Osteocyte (in vitro differentiated cells): ENCODE measurements around the gene LPIN3. TPM values are rescaled to one million over a fixed set of nuclear protein-coding genes. Genes with fewer than 3 reads are reported as not detected.
A peak's percentile ranks its signal among the peaks of the same experiment; 100 is the strongest.

Source experiments
- DNase-seq: peaks from one replicate; pipeline ENCODE4 v3.0.0; 2021; ENCODE audit warnings: mixed read lengths; ENCODE audit not compliant: unreplicated experiment; ENCODE audit errors: extremely low spot score
- H3K27ac Mint-ChIP-seq: one replicate; pipeline ENCODE4 v1.8.0; 2021; ENCODE audit warnings: mild to moderate bottlenecking, mixed read lengths; ENCODE audit not compliant: unreplicated experiment
- H3K27me3 Mint-ChIP-seq: one replicate; pipeline ENCODE4 v1.8.0; 2021; ENCODE audit warnings: mixed read lengths; ENCODE audit not compliant: unreplicated experiment
- H3K36me3 Mint-ChIP-seq: one replicate; pipeline ENCODE4 v1.8.0; 2021; ENCODE audit warnings: mixed read lengths; ENCODE audit not compliant: unreplicated experiment
- H3K4me1 Mint-ChIP-seq: one replicate; pipeline ENCODE4 v1.8.0; 2021; ENCODE audit warnings: mixed read lengths; ENCODE audit not compliant: unreplicated experiment
- H3K4me3 Mint-ChIP-seq: one replicate; pipeline ENCODE4 v1.8.0; 2021; ENCODE audit warnings: mild to moderate bottlenecking, moderate library complexity, mixed read lengths; ENCODE audit not compliant: unreplicated experiment
- H3K9me3 Mint-ChIP-seq: one replicate; pipeline ENCODE4 v1.8.0; 2021; ENCODE audit warnings: mixed read lengths; ENCODE audit not compliant: unreplicated experiment
- total RNA-seq: library from RNA; stranded (reverse); gene quantifications from 2 replicates; pipeline ENCODE4 v1.2.1, GENCODE V29; 2021
- TF ChIP-seq, protein P1 (sequence below): fragments of 200-600 bp; sonication (generic); IDR thresholded peaks from 2 replicates; pipeline ENCODE4 v1.5.0; 2021; ENCODE audit warnings: antibody characterized with exemption, mild to moderate bottlenecking, moderate library complexity

LPIN3 gene
- total RNA-seq, 1 donor from 2014 or later, result 2.9 TPM

DNA sequence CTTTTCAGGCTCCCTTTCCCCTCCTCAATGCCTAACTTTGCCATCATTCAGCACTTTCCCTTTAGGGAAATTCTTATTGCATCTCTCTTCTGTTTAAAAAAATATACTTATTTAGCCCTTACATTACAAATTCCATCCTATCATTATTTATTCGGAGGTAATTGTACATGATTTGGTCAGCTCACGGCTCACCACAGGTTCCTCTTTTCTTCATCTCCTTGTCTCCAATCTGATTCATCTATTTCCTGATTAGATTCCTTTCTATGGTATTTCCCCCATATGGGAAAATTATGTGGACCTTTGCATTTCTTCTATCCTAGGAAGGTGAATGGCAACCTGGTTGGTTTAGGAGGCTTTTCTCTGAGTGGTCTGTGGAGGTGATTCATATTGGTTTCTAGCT is 38.9 kb downstream of the LPIN3 start:
- H3K27me3 Mint-ChIP-seq, result peaks cover 39% of the 10 kb centered on the region
- H3K4me3 Mint-ChIP-seq, result no peak overlapping the region
- H3K4me1 Mint-ChIP-seq, result peaks cover 2% of the 10 kb centered on the region
- no peak overlapping the region for H3K27ac Mint-ChIP-seq
- TF ChIP-seq, protein P1, sequence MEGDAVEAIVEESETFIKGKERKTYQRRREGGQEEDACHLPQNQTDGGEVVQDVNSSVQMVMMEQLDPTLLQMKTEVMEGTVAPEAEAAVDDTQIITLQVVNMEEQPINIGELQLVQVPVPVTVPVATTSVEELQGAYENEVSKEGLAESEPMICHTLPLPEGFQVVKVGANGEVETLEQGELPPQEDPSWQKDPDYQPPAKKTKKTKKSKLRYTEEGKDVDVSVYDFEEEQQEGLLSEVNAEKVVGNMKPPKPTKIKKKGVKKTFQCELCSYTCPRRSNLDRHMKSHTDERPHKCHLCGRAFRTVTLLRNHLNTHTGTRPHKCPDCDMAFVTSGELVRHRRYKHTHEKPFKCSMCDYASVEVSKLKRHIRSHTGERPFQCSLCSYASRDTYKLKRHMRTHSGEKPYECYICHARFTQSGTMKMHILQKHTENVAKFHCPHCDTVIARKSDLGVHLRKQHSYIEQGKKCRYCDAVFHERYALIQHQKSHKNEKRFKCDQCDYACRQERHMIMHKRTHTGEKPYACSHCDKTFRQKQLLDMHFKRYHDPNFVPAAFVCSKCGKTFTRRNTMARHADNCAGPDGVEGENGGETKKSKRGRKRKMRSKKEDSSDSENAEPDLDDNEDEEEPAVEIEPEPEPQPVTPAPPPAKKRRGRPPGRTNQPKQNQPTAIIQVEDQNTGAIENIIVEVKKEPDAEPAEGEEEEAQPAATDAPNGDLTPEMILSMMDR, result no peak
- no peak for DNase-seq
- no peaks in the 10 kb centered on the region for H3K36me3 Mint-ChIP-seq
- no peaks in the 10 kb centered on the region for H3K9me3 Mint-ChIP-seq

DNA sequence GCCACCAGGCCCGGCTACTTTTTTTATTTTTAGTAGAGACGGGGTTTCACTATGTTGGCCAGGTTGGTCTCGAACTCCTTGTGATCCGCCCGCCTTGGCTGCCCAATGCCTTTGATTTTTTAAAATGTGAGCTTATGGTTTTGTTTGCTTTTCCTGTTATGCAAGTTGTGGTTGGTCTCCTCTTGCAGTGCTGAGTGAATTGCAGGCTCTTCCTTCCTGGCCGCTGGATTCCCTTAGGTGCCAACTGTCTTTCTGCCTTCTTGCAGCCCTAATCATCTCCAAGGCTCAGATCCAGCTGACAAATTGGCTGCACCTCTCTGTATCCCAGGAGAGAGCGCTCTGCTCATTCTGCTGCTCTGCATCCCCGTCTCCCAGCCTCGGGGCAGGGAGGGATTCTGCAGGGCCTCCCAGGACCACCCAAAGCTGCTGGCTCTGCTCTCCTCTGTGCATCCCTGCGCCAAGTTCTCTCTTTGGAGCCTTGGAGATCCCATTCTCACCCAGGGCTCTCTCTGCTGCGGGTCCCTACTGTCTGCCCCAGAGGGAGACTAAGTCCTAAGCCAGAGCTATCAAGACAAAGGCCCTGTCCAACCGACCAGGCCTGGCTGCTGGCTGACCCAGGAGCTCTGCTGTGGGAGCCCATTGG is 40.1 kb downstream of the LPIN3 start:
- Mint-ChIP-seq H3K36me3 (no peaks in the 10 kb centered on the region), H3K9me3 (no peaks in the 10 kb centered on the region), H3K27me3 (peaks cover 39% of the 10 kb centered on the region), H3K27ac (no peak overlapping the region), H3K4me3 (no peak overlapping the region), H3K4me1 (peaks cover 2% of the 10 kb centered on the region)
- TF ChIP-seq, protein P1, result no peak
- no peak for DNase-seq

DNA sequence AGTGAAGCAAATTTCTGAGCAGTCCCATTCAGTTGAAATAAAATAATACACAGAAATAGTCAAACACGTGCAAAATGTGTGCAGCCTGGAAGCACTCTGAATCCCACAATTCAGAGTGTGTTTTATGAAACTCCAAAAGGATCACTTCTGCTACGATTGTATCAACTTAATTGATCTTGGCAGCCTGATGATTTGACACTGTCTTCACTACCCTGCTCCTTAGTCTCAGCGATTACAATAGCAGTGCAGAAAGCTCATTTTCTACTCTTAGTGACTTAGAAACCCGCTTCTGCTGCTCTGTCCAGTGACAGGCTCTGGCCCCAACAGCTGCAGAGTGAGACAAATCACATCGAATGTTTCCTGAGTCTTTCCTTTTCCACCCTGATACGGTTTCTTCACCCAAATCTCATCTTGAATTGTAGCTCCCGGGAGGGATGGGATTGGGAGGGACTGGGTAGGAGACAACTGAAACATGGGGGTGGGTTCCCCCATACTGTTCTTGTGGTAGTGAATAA is 42.2 kb downstream of the LPIN3 start:
- H3K27me3 Mint-ChIP-seq, result peaks cover 23% of the 10 kb centered on the region
- H3K4me1 Mint-ChIP-seq, result peaks cover 20% of the 10 kb centered on the region
- H3K27ac Mint-ChIP-seq, result no peak overlapping the region
- H3K36me3 Mint-ChIP-seq, result no peaks in the 10 kb centered on the region
- H3K9me3 Mint-ChIP-seq, result no peaks in the 10 kb centered on the region
- TF ChIP-seq, protein P1, result no peak
- DNase-seq, result no peak
- H3K4me3 Mint-ChIP-seq, result no peak overlapping the region

DNA sequence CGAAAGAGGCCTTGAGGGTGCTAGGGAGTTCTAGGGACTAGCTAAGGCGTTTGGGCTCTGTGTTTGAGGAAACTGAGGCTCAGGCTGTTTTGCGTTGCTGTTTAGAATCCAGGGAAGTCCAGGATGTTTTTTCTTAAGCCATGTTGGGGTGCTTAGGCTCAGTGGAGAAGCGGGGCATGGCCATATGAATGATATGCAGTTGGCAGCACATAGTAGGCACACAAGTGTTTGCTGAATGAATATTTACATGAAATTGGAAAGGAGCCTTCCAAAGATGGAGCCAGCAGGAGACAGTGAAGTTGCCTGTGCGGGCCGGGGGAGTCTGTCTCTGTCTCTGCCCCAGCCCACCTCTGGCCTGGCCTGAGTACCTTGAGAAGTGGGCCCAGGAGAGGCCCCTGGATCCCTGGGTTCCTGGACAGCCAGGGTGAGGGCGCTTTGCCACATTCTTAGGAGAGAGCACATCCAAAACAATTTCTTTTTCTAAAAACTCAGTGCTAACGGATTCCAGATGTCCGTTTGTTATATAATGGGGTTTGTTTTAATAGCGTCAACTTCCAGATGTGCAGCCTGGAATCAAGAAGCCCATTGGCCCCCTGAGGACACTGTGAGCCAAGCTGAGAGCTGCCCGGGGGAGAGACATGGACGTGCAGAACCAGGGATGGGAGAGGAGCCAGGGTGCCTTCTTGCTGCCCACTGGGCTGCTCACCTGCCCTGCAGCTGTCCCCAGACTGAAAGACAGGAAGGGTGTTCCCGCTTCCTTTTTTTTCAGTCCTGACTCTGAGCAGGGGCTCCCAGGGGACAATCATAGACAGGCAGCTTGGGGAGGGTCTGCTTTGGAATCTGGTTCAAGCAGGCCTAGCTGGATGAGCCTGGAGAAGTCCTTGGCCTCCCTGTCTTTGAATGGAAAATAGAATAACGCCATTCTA is 46.1 kb downstream of the LPIN3 start:
- H3K27me3 Mint-ChIP-seq, result no peaks in the 10 kb centered on the region
- DNase-seq, result no peak
- H3K36me3 Mint-ChIP-seq, result no peaks in the 10 kb centered on the region
- no peak overlapping the region for H3K27ac Mint-ChIP-seq
- no peak overlapping the region for H3K4me3 Mint-ChIP-seq
- TF ChIP-seq, protein P1, result no peak
- no peaks in the 10 kb centered on the region for H3K9me3 Mint-ChIP-seq
- H3K4me1 Mint-ChIP-seq, result peaks cover 27% of the 10 kb centered on the region

DNA sequence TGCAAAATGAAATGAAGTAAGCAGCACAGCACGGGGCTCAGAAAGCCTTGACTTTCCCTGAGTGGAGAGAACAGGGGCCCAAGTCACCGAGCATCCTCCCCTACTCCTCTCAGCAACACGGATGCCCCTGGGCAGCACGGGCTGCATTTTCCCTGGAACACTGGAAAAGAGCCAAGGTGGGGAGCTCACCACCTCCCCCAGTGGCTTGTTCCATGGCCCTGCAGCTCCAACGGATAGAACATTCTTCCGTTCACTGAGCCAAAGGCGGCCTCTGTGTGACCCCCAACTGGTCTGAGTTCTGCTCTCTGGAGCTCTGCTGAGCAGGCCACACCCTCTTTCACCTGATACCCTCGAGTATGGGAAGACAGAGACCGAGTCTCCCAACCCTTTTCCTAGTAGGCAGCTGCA is 46.8 kb downstream of the LPIN3 start:
- DNase-seq, result no peak
- peak overlapping the region; percentile 63 for H3K27ac Mint-ChIP-seq
- H3K4me3 Mint-ChIP-seq, result no peak overlapping the region
- no peaks in the 10 kb centered on the region for H3K9me3 Mint-ChIP-seq
- peaks cover 30% of the 10 kb centered on the region for H3K4me1 Mint-ChIP-seq
- H3K36me3 Mint-ChIP-seq, result no peaks in the 10 kb centered on the region
- H3K27me3 Mint-ChIP-seq, result no peaks in the 10 kb centered on the region
- TF ChIP-seq, protein P1, result peak; percentile 28
